ENCODE measurements around the gene YRDC.

DNA sequence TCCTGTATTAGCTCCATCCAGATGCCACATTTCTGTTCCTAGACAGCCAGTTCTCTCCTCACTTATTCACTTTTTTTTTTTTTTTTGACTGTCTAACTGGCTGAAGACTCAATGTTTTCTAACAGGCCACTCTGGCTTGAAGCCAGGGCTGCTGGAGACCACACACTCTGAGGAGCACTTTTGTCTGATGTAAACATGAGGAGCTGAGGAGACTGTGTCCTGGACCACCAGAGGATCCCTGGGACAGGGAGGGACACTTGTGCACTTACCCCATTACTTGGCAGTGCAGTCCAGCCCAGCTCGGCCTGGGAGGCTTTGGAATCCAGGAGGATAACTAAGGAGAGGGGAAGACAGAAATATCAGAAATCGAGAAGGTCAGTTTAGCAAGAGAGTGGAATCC lies 45.5 kb downstream of the YRDC start:
- TF ChIP-seq CTCF (IDR thresholded peaks at IDR 0.05): no peak
- TF ChIP-seq ZFX (IDR thresholded peaks at IDR 0.05; ENCODE audit: borderline replicate concordance): no peak
